Daoy (cell line): ENCODE results near the gene GPR152. TPM values are rescaled to one million over a fixed set of nuclear protein-coding genes. Genes with fewer than 3 reads are reported as not detected.

Experiments
- DNase-seq: peaks from one replicate; pipeline ENCODE4 v3.0.0-alpha.2; 2015; ENCODE audit warnings: low read depth
- total RNA-seq: library from RNA; depleted of rRNA; stranded (reverse); fragments of >200 nt; shearing (Covaris generic); gene quantifications from 2 replicates; pipeline ENCODE4 v1.2.3, GENCODE V29; 2014

The GPR152 gene
- total RNA-seq, 1 experiment from 2014 or later, result not detected

DNA sequence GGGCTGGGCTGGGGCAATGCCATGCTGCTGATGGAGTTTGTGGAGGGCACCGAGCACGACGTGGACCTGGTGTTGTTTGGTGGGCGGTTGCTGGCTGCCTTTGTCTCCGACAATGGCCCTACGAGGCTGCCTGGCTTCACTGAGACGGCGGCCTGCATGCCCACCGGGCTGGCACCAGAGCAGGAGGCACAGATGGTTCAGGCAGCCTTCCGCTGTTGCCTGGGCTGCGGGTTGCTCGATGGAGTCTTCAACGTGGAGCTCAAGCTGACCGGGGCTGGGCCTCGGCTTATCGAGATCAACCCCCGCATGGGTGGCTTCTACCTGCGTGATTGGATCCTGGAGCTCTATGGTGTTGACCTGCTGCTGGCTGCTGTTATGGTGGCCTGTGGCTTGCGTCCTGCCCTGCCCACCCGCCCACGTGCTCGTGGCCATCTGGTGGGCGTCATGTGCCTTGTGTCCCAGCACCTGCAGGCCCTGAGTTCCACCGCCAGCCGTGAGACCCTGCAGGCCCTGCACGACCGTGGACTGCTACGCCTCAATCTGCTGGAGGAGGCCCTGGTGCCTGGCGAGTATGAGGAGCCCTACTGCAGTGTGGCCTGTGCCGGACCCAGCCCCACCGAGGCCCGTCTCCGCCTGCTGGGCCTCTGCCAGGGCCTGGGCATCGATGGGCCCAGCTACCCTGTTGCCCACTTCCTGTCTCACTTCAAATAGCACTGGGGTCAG lies 28.5 kb downstream of the GPR152 start:
- DNase-seq, result no peak

- no peak for DNase-seq
Observed at GRCh38 chr11:67423466-67423865, 29.1 kb downstream of the GPR152 start.

DNA sequence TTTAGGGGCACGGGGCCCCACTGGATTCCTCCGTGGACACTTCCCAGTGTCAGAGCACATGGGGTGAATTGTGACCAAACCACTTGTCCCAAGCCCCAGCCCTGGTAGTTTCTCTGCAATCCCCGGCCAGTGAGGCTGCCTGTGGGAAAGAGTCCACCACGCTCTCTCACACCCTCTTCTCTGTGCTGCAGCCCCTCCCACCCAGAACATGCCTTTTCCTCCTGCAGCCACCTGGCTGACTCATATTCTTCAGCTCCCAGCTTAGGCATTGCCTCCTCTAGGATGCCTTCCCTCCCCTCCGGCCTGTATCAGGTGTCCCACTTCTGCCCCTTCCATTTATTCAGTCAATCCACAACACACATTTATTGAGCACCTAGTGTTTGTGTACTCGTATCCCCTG lies 29.6 kb downstream of the GPR152 start:
- no peak for DNase-seq

DNA sequence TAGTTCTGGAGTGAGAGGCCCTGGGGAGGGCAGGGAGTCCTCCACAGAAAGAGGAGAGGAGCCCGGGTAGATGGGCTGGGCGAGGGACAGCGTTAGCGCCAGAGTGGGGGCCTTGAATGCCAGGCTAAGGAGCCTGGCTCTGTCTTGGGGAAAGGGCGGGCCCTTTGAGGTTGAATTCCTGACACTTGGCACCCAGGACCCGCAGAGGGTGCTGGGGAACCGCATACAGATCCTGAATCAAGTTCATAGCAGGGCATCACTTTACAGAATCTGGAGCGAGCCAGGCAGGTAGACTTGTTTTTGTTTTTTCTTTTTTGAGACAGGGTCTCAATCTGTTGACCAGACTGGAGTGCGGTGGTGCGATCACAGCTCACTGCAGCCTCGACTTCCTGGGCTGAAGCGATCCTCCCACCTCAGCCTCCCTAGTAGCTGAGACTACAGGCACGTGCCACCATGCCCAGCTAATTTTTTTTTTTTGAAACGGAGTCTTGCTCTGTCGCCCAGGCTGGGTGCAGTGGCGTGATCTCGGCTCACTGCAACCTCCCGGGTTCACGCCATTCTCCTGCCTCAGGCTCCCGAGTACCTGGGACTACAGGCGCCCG lies 31.0 kb downstream of the GPR152 start:
- no peak for DNase-seq

GRCh38 chr11:67420646-67421429 lies 31.7 kb downstream of the GPR152 start:
- DNase-seq, result peak; percentile 96

DNA sequence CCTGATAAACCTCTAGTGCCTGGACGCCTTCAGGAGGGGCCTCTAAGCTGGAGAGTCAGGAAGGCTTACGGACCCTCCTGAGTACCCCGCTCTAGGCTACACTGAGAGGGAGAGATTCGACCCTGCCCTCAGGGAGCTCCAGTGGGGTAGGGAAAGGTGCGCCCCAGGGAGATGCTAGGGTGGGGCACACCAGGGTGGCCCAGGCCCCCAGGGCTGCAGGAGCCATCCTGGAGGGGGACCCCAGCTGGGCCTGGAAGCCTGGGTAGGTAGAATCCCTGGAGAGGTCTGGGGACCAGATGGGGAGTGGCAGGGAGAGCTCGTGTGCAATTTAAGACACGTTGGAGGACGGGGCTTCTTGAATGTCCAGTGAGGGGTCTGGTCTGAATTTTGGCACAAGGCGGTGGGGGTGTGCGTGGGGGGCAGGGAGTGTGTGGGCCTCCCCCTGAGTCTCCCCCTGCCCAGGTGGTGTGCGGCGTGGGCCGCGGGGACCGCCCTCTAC lies 32.3 kb downstream of the GPR152 start:
- DNase-seq, result no peak

DNA sequence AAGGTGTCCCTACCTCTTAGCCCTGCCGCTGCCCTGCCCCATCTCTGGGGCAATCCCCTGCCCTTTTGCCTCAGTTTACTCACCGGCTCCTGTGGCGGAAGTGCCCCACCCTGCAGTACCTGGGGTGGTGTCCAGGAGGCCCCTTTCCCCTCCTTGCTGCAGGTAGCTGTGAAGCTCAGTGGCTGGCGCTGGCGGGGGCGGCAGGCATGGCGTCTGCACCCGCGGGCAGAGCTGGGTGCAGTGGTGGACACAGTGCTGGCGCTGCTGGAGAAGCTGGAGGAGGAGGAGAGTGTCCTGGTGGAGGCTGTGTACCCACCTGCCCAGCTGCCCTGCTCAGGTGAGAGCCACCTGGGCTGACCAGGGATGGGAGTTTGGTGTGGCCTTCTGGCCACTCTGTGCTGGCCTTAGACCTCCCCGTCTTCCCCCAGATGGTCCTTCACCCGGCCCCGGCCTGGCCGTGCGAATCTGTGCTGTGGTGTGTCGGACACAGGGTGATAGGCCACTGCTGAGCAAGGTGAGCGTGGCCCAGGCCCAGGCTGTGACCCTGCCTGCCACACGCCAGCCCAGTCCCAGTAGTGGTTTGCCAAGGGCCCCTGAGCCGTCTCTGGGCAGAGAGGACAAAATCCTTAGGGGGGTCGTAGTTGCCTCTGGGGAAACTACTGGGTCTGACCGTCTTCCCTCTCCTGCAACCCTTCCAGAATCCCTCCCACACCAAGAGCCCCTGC lies 33.0 kb downstream of the GPR152 start:
- DNase-seq, result no peak

- no peak for DNase-seq
Observed at GRCh38 chr11:67418476-67419281, 33.9 kb downstream of the GPR152 start.

- no peak for DNase-seq
Observed at GRCh38 chr11:67417425-67417824, 35.1 kb downstream of the GPR152 start.

GRCh38 chr11:67416416-67417335 lies 35.9 kb downstream of the GPR152 start:
- DNase-seq, result peak; percentile 57

DNA sequence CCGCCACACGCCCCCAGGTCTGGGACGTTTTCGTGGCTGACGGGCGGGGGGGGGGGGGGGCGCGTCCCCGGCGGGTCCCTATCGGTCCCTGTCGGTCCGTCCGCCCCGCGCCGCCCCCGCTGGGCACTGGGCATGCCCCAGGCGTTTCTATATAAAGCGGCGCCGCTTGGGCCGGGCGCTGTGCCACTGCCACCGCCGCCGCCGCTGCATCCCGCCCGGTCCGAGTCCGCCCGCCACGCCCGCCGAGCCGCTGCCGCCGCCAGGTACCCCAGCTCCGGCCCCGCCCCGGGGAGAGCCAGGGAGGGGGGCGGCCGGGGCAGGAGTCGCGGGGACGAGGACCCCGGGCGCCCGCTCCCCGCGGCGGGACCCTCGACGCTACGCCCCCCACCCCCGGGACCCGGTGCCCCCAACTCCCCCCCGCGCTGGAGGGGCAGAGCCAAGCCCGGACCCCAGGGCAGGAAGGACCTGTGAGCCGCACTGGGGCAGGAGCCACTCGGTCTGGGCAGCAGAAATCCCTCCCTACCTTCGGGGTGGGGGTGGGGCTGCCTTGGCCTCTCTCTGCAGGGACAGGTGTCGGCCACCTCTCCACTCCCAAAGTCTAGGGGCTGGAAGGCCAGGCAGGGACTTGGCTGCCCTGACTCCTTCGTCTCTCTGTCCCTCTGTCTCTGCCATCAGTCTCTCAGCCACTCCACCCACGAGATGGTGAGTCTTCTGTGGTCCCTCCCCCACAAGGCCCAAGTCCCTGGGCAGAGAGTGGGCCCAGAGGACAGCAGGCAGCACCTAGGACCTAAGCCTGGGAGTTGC lies 36.8 kb downstream of the GPR152 start, which contains the start of gene CARNS1:
Gene CARNS1, plus strand, starts transcription at position 178 of the 804 bp plus-strand sequence. Its CDS starts 522 bp downstream, at position 700.
- DNase-seq, result no peak

- no peak for DNase-seq
Observed at GRCh38 chr11:67413266-67413849, 39.2 kb downstream of the GPR152 start.

DNA sequence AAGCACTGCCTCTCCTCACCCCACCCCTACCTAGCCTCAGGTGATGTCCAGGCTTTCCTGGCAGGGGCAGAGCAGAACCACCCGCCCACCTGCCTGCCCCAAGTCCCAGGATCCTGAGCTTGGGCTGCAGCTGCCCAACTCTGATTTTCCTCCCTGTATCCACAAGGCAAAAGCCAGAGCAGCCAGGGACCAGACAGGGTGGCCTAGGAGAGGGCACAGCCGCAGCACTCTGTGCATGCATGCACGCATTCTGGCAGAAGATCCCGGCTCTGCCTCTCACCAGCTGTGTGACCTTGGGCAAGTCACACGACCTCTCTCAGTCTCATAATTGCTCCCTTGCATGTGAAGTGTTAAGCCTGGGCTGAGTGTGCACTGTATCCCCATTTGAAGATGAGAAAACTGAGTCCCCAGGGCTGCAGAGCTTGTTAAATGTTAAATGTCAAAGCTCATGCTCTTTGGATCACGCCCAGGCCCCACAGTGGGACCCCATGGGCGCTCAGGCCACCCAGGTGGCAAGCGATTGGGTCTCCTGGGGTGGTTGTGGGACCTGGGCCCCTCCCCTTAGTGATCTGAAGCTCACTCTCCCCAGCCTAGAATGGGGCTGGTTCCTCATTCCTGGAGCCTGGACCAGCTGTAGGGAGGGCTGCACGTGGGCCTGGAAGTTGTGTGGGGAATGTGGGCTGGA lies 39.9 kb downstream of the GPR152 start:
- DNase-seq, result no peak

- no peak for DNase-seq
Observed at GRCh38 chr11:67411785-67412152, 40.8 kb downstream of the GPR152 start.

DNA sequence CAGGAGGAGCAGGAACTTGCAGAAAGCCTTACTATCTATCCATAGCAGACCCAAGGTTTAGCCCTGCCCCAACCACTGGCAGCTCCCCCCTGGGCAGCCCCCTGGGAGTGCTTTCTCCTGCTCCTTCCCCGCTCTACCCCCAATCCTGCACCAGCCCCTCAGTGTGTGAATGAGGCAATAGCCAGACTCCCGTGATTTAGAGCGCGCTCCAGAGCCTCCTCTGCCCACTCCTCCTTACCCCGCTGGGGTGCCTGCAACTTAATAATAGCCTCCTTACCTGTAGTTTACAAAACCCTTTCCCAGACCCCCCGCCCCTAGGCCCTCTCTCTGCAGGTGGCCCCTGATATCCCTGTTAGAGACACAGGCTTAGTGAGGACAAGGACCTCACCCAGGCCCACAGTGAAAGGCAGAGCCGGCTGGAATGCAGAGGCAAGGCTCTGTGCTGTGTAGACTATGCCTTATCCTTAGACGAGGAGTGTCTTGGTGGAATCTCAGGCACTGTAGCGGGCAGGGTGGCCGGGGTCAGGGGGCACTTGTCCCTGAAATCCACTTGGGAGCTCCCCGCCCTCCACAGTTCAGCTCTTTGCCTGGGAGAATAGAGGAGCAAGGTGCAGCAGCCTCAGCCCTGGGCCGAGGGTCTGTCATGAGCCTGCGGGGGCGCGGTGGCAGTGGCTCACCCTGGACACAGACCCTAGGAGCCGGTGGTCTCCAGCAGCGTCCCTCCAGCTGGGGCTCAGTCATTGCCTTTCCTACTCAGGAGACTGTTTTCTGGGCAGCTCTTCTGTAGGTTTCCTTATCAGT lies 41.3 kb downstream of the GPR152 start:
- DNase-seq, result no peak

DNA sequence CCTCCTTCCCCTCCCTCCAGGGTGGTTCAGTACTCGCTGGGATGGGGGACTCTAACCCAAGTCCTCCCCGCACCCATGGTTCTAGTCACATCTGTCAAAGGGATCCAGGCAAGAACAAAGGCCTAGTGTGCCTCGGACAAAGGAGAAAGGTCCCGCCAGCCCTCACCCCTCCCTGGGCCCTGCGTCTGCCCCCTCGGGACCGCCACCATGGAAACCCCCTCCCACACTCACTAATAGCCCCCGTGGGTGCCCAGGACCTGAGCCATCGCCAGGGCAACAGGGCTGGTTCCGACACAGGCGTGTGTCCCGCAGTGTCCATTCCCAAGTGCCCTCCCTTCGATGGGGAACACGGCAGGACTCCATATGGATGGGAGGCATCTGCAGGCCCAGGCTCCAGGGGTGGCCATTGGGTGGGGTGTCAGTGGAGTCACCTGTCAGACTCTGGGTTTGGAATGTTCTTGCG lies 42.1 kb downstream of the GPR152 start:
- no peak for DNase-seq

GRCh38 chr11:67409781-67410368 lies 42.7 kb downstream of the GPR152 start:
- DNase-seq, result no peak
